K562 (cell line): ENCODE results near the gene ABCA7. TPM values are rescaled to one million over a fixed set of nuclear protein-coding genes. Genes with fewer than 3 reads are reported as not detected.

Experiments used
- BHLHE40 ChIP-seq: IDR thresholded peaks from 2 replicates; pipeline ENCODE4 v1.6.1; 2011; ENCODE audit warnings: low read length, improper control_type of control experiment
- CREM ChIP-seq: IDR thresholded peaks from 2 replicates; pipeline ENCODE4 v1.6.1; 2014; ENCODE audit warnings: antibody characterized with exemption, low read depth
- CTCF ChIP-seq, 3 experiments: IDR thresholded peaks in 2 of 3; conservative IDR thresholded peaks in 1 of 3; 2 replicates each; pipeline ENCODE4 v1.5.1; 2011 to 2012; ENCODE audit warnings: low read length in 3 of 3, mild to moderate bottlenecking in 3 of 3, control low read depth in 2 of 3, improper control_type of control experiment in 1 of 3, inconsistent platforms in 1 of 3, low read depth in 1 of 3, mixed read lengths in 1 of 3, moderate library complexity in 1 of 3; ENCODE audit not compliant: insufficient read depth in 2 of 3
- EP300 ChIP-seq: IDR thresholded peaks from 2 replicates; pipeline ENCODE4 v1.6.1; 2012; ENCODE audit warnings: low read length, improper control_type of control experiment
- EP400 ChIP-seq: fragments of 450-650 bp; IDR thresholded peaks from 2 replicates; pipeline ENCODE4 v1.6.1; 2017; ENCODE audit warnings: antibody characterized with exemption, mild to moderate bottlenecking, moderate library complexity
- ESRRA ChIP-seq: fragments of 450-650 bp; IDR thresholded peaks from 2 replicates; pipeline ENCODE4 v1.6.1; 2014; ENCODE audit warnings: low read depth, mild to moderate bottlenecking, moderate library complexity, borderline replicate concordance
- EZH2 ChIP-seq: IDR thresholded peaks from 2 replicates; pipeline ENCODE4 v1.6.1; 2012; ENCODE audit warnings: low read depth, mild to moderate bottlenecking, inconsistent platforms, low read length, borderline replicate concordance
- LEF1 ChIP-seq: fragments of 450-650 bp; IDR thresholded peaks from 2 replicates; pipeline ENCODE4 v1.6.1; 2016; ENCODE audit warnings: mild to moderate bottlenecking
- MTA1 ChIP-seq: fragments of 450-650 bp; IDR thresholded peaks from 2 replicates; pipeline ENCODE4 v1.6.1; 2017; ENCODE audit warnings: borderline replicate concordance
- MXD1 ChIP-seq: fragments of 250-450 bp; sonication (Bioruptor Pico); IDR thresholded peaks from 2 replicates; pipeline ENCODE4 v1.8.0; 2021; ENCODE audit warnings: borderline replicate concordance, mild to moderate bottlenecking, moderate library complexity; ENCODE audit not compliant: poor library complexity, severe bottlenecking
- PRDM10 ChIP-seq: fragments of 450-650 bp; IDR thresholded peaks from 2 replicates; pipeline ENCODE4 v1.6.1; 2018; ENCODE audit not compliant: partially characterized antibody
- SRSF9 ChIP-seq: fragments of 200-400 bp; formaldehyde crosslinking; IDR thresholded peaks from 2 replicates; pipeline ENCODE4 v1.6.1; 2017; ENCODE audit warnings: low read depth, low read length, borderline replicate concordance
- STAT5B ChIP-seq: fragments of 250-450 bp; sonication (Bioruptor Pico); IDR thresholded peaks from 2 replicates; pipeline ENCODE4 v1.8.0; 2021; ENCODE audit warnings: mild to moderate bottlenecking, inconsistent platforms
- TBP ChIP-seq: optimal IDR thresholded peaks from 2 replicates; pipeline ENCODE3; 2011; ENCODE audit warnings: low read depth, low read length, improper control_type of control experiment
- U2AF1 ChIP-seq: fragments of 200-400 bp; formaldehyde crosslinking; optimal IDR thresholded peaks from 2 replicates; pipeline ENCODE3; 2017; ENCODE audit warnings: mild to moderate bottlenecking, low read depth, low read length, moderate library complexity
- VEZF1 ChIP-seq: fragments of 200-800 bp; sonication (Bioruptor generic); IDR thresholded peaks from 2 replicates; pipeline ENCODE4 v1.6.1; 2017; ENCODE audit warnings: missing genetic modification characterization, missing compliant biosample characterization
- ZC3H8 ChIP-seq: fragments of 450-650 bp; IDR thresholded peaks from 2 replicates; pipeline ENCODE4 v1.6.1; 2017
- ZFP36 ChIP-seq: fragments of 150-350 bp; IDR thresholded peaks from 2 replicates; pipeline ENCODE4 v1.6.1; 2018; ENCODE audit warnings: low read length, low read depth; ENCODE audit not compliant: partially characterized antibody
- ZKSCAN1 ChIP-seq: fragments of 150-350 bp; IDR thresholded peaks from 2 replicates; pipeline ENCODE4 v1.6.1; 2016; ENCODE audit warnings: low read depth, low read length
- ZNF121 ChIP-seq: sonication (generic); formaldehyde crosslinking; conservative IDR thresholded peaks from 2 replicates; pipeline ENCODE4 v1.8.0; 2022; ENCODE audit warnings: missing genetic modification reagents
- polyA plus RNA-seq, 8 experiments: library from polyadenylated mRNA; depleted of rRNA in 4 of 8; stranded (reverse) in 5 of 8; unstranded in 3 of 8; fragments of >200 nt; fragmentation: Nextera tagmentation in 2 of 8; fragmentation: Illumina TruSeq in 1 of 8; extraction: Ambion mirVana in 2 of 8; extraction: Trizol in 1 of 8; gene quantifications; 2 replicates each; pipeline versions ENCODE4 v1.2.1 to v1.2.3, GENCODE V29; 2011 to 2014; ENCODE audit warnings: inconsistent platforms in 1 of 8, missing spikeins in 1 of 8
- total RNA-seq, 7 experiments: library from RNA; depleted of rRNA in 6 of 7; stranded (reverse); fragments of >200 nt in 6 of 7; fragmentation: Illumina TruSeq in 2 of 7; extraction: Trizol in 2 of 7; gene quantifications; 2 replicates each; pipeline versions ENCODE4 v1.2.1 to v1.2.3, GENCODE V29; 2011 to 2021; ENCODE audit warnings: low replicate concordance in 1 of 7

The ABCA7 gene
- total and polyA plus RNA-seq, 9 of the 15 experiments (the other 6 are each of a cell fraction or from before 2014, with no cell fraction given), result 2.3 to 96.1 (median 31.2) TPM

GRCh38 chr19:1041835-1042685 is 2.2 kb downstream of the ABCA7 start (continued):
- TF ChIP-seq PRDM10, result peak; percentile 33
- peak; percentile 24; the same call in 1 of the 2 replicates for TF ChIP-seq EP300
- peak; percentile 5 for TF ChIP-seq MXD1 (CRISPR knock-in tag)
- TF ChIP-seq BHLHE40, result peak; percentile 65
- TF ChIP-seq MTA1, result peak; percentile 97
- TF ChIP-seq U2AF1, result peak; percentile 47
- TF ChIP-seq TBP, result peak; percentile 6
- no peak for TF ChIP-seq CTCF (IDR thresholded peaks at IDR 0.05 in 2 of 3, conservative IDR thresholded peaks at IDR 0.05 in 1 of 3; ENCODE audit: insufficient read depth in 2 of 3, low read depth in 1 of 3, low read length in 3 of 3)
- 0 out of 2 replicates have a peak, but pooled peaks have one; percentile 44 for TF ChIP-seq ZKSCAN1
- TF ChIP-seq ZFP36, result peak; percentile 14
- TF ChIP-seq LEF1, result peak; percentile 34; the same call in 1 of the 2 replicates
- TF ChIP-seq ESRRA, result peak; percentile 43; the same call in 1 of the 2 replicates
- no peak for TF ChIP-seq EZH2
- no peak for TF ChIP-seq SRSF9
- TF ChIP-seq CREM, result peak; percentile 100
- no peak for TF ChIP-seq STAT5B (CRISPR knock-in tag)
- peak; percentile 81 for TF ChIP-seq EP400
- TF ChIP-seq ZC3H8, result no peak
- TF ChIP-seq VEZF1 (CRISPR knock-in tag), result peak; percentile 60
- 0 out of 2 replicates have a peak, but pooled peaks have one; percentile 7 for TF ChIP-seq ZNF121 (CRISPR knock-in tag)
